HCT116 (cell line): ENCODE results near the gene THOC6. TPM values are rescaled to one million over a fixed set of nuclear protein-coding genes. Genes with fewer than 3 reads are reported as not detected.

Experiments used
- ATAC-seq: fragments of 200-7000 bp; cut with Tn5 transposase; 2 replicates; pipeline ENCODE4 v1.9.1; 2020; ENCODE audit warnings: mild to moderate bottlenecking, moderate library complexity
- BruUV-seq: library from RNA; stranded (reverse); fragments of 400-500 nt; replicated peaks from 2 replicates; lab custom pipeline; 2021; lab: Mats Ljungman, UMichigan
- CTCF ChIA-PET: fragments of 300-600 bp; sonication (Branson Sonifier 250); formaldehyde crosslinking; loops from one replicate; lab custom pipeline; 2021; ENCODE audit warnings: antibody characterized with exemption; lab: Charles Lee
- POLR2A ChIA-PET: fragments of 300-600, 350-600 bp; sonication (Branson Sonifier 250); formaldehyde crosslinking; loops from one replicate; lab custom pipeline; 2021; ENCODE audit warnings: antibody characterized with exemption; lab: Charles Lee
- RAD21 ChIA-PET, 2 experiments: fragments of 300-600 bp; sonication (Branson Sonifier 250); formaldehyde crosslinking; loops; one replicate each; lab custom pipeline; 2023; ENCODE audit warnings: low total read pairs in 2 of 2; ENCODE audit not compliant: uncharacterized antibody in 2 of 2, unreplicated experiment in 2 of 2, low non-redundant PET in 1 of 2; lab: Charles Lee
- DNase-seq: peaks from one replicate; pipeline ENCODE4 v3.0.0-alpha.2; 2010; ENCODE audit warnings: low read depth, low spot score
- H2AFZ ChIP-seq: fragments of 200-600 bp; shearing (Covaris generic), sonication (generic); 2 replicates; pipeline ENCODE4 v1.6.1; 2017; ENCODE audit warnings: low read depth, mixed run types, mixed read lengths, antibody characterized with exemption, low read length; ENCODE audit not compliant: poor library complexity, severe bottlenecking
- H3K27ac ChIP-seq: 2 replicates; pipeline ENCODE4 v1.5.1; 2012; ENCODE audit warnings: low read depth, low read length
- H3K27me3 ChIP-seq: fragments of 200-600 bp; sonication (generic); 2 replicates; pipeline ENCODE4 v1.6.1; 2016; ENCODE audit warnings: mixed run types, low read length, mixed read lengths; ENCODE audit not compliant: insufficient read depth
- H3K36me3 ChIP-seq, 2 experiments: fragments of 200-500 bp in 1 of 2; fragments of 200-600 bp in 1 of 2; sonication (Bioruptor generic) in 1 of 2; sonication (generic) in 1 of 2; 2 replicates each; pipeline versions ENCODE4 v1.5.1 to v1.6.1; 2014 to 2016; ENCODE audit warnings: low read length in 2 of 2, inconsistent platforms in 1 of 2, mixed read lengths in 1 of 2, mixed run types in 1 of 2; ENCODE audit not compliant: insufficient read depth in 2 of 2, control insufficient read depth in 1 of 2
- H3K4me1 ChIP-seq, 2 experiments: fragments of 200-600 bp in 1 of 2; sonication (generic) in 1 of 2; 2 replicates each; pipeline versions ENCODE4 v1.5.1 to v1.6.1; 2012 to 2017; ENCODE audit warnings: low read length in 2 of 2, inconsistent platforms in 1 of 2, mild to moderate bottlenecking in 1 of 2, mixed read lengths in 1 of 2, mixed run types in 1 of 2, moderate library complexity in 1 of 2; ENCODE audit not compliant: insufficient read depth in 2 of 2, control insufficient read depth in 1 of 2
- H3K4me2 ChIP-seq: fragments of 200-600 bp; sonication (generic); 2 replicates; pipeline ENCODE4 v1.6.1; 2017; ENCODE audit warnings: mixed run types, low read length, mixed read lengths
- H3K4me3 ChIP-seq, 2 experiments: fragments of 200-600 bp in 1 of 2; sonication (generic) in 1 of 2; replicated peaks in 1 of 2; 2 replicates each; pipeline ENCODE4 v1.5.1; 2011 to 2016; ENCODE audit warnings: low read length in 2 of 2, control low read depth in 1 of 2, low read depth in 1 of 2, mild to moderate bottlenecking in 1 of 2, mixed read lengths in 1 of 2, mixed run types in 1 of 2
- H3K79me2 ChIP-seq: fragments of 200-600 bp; sonication (generic); 2 replicates; pipeline ENCODE4 v1.6.1; 2017; ENCODE audit warnings: mild to moderate bottlenecking, mixed run types, low read length, moderate library complexity, mixed read lengths; ENCODE audit not compliant: insufficient read depth
- H3K9ac ChIP-seq: fragments of 200-600 bp; sonication (generic); 2 replicates; pipeline ENCODE4 v1.6.1; 2016; ENCODE audit warnings: low read length, mixed read lengths
- H3K9me2 ChIP-seq: fragments of 200-600 bp; sonication (generic), shearing (Covaris generic); 2 replicates; pipeline ENCODE4 v1.6.1; 2017; ENCODE audit warnings: mixed run types, mild to moderate bottlenecking, moderate library complexity; ENCODE audit not compliant: insufficient read depth
- H3K9me3 ChIP-seq, 2 experiments: fragments of 200-500 bp in 1 of 2; fragments of 200-600 bp in 1 of 2; sonication (Bioruptor generic) in 1 of 2; sonication (generic) in 1 of 2; 2 replicates each; pipeline ENCODE4 v1.6.1; 2014 to 2017; ENCODE audit warnings: low read length in 2 of 2, mixed read lengths in 2 of 2, inconsistent platforms in 1 of 2, low read depth in 1 of 2, mild to moderate bottlenecking in 1 of 2, mixed run types in 1 of 2, moderate library complexity in 1 of 2; ENCODE audit not compliant: control insufficient read depth in 1 of 2, insufficient read depth in 1 of 2
- H4K20me1 ChIP-seq: fragments of 200-600 bp; sonication (generic), shearing (Covaris generic); 2 replicates; pipeline ENCODE4 v1.6.1; 2017; ENCODE audit warnings: mixed run types, mild to moderate bottlenecking, moderate library complexity; ENCODE audit not compliant: insufficient read depth
- ATF3 ChIP-seq: IDR thresholded peaks from 2 replicates; pipeline ENCODE4 v1.6.1; 2012
- CBX3 ChIP-seq: IDR thresholded peaks from 2 replicates; pipeline ENCODE4 v1.6.1; 2012; ENCODE audit warnings: low read depth
- CEBPB ChIP-seq: IDR thresholded peaks from 2 replicates; pipeline ENCODE4 v1.6.1; 2012; ENCODE audit warnings: low read depth
- EGR1 ChIP-seq: IDR thresholded peaks from 2 replicates; pipeline ENCODE4 v1.6.1; 2012; ENCODE audit warnings: low read depth
- ELF1 ChIP-seq: IDR thresholded peaks from 2 replicates; pipeline ENCODE4 v1.6.1; 2012; ENCODE audit warnings: low read depth, borderline replicate concordance
- EZH2phosphoT487 ChIP-seq: fragments of 200-600 bp; IDR thresholded peaks from 2 replicates; pipeline ENCODE4 v1.6.1; 2018; ENCODE audit warnings: antibody characterized with exemption, borderline replicate concordance
- FOSL1 ChIP-seq: IDR thresholded peaks from 2 replicates; pipeline ENCODE4 v1.6.1; 2012; ENCODE audit warnings: low read depth
- POLR2A ChIP-seq: IDR thresholded peaks from 2 replicates; pipeline ENCODE4 v1.7.0; 2011; ENCODE audit warnings: borderline replicate concordance; ENCODE audit not compliant: insufficient read depth, insufficient read length; ENCODE audit errors: extremely low read depth
- POLR2AphosphoS5 ChIP-seq: IDR thresholded peaks from 2 replicates; pipeline ENCODE4 v1.6.1; 2011; ENCODE audit warnings: mild to moderate bottlenecking, low read depth, low read length, moderate library complexity
- RAD21 ChIP-seq: IDR thresholded peaks from 2 replicates; pipeline ENCODE4 v1.6.1; 2012; ENCODE audit warnings: low read depth, mild to moderate bottlenecking
- REST ChIP-seq: IDR thresholded peaks from 2 replicates; pipeline ENCODE4 v1.6.1; 2012; ENCODE audit warnings: low read depth
- SRF ChIP-seq: IDR thresholded peaks from 2 replicates; pipeline ENCODE4 v1.6.1; 2012; ENCODE audit warnings: low read depth
- TCF7L2 ChIP-seq: IDR thresholded peaks from 2 replicates; pipeline ENCODE4 v1.7.0; 2011; ENCODE audit warnings: borderline replicate concordance, inconsistent platforms; ENCODE audit not compliant: insufficient read depth, insufficient read length; ENCODE audit errors: extremely low read depth
- ZBTB33 ChIP-seq: IDR thresholded peaks from 2 replicates; pipeline ENCODE4 v1.6.1; 2011; ENCODE audit warnings: mild to moderate bottlenecking, low read length, moderate library complexity; ENCODE audit not compliant: insufficient replicate concordance; ENCODE audit errors: extremely low read depth
- ZFX ChIP-seq: fragments of 450-650 bp; IDR thresholded peaks from 2 replicates; pipeline ENCODE4 v1.6.1; 2017
- ZNF274 ChIP-seq: fragments of 200-500 bp; sonication (Bioruptor generic); IDR thresholded peaks from 2 replicates; pipeline ENCODE4 v1.6.1; 2014; ENCODE audit warnings: mild to moderate bottlenecking, low read depth, low read length, inconsistent platforms
- intact Hi-C: fragments of 100-400 bp; cut with micrococcal nuclease; formaldehyde crosslinking; loops from 2 replicates; pipeline ENCODE4 v1.10.0; 2022
- total RNA-seq: library from RNA; stranded (reverse); gene quantifications from one replicate; pipeline ENCODE4 v1.2.1, GENCODE V29; 2021; ENCODE audit not compliant: unreplicated experiment

The THOC6 gene
- total RNA-seq, 1 experiment from 2014 or later, result 62.9 TPM

- TF ChIP-seq RAD21 (no peak), FOSL1 (no peak), POLR2AphosphoS5 (no peak)
These were observed 15.2 kb upstream of the THOC6 start (continued) for GRCh38 chr16:3008690-3009037.

- no peaks in the 10 kb centered on the region for H3K36me3 ChIP-seq
- RAD21 ChIA-PET, result no interaction called here
- peak overlapping the region; percentile 84 for H3K4me2 ChIP-seq
- peak overlapping the region; percentile 64 for H3K9ac ChIP-seq
- intact Hi-C loops, result no loop called here
- H3K27me3 ChIP-seq, result no peaks in the 10 kb centered on the region
- DNase-seq (peak; percentile 66), ATAC-seq (peak; percentile 70)
- CTCF ChIA-PET, result interaction anchor here (1.0 to 2.1 kb wide), 5 partner anchors 10 to 22 kb away, joined by 3 to 12 read pairs (median 6); partner anchors contain the start of genes HCFC1R1, THOC6 and TNFRSF12A
- H3K9me2 ChIP-seq, result no peaks in the 10 kb centered on the region
- peak overlapping the region; percentile 16 to 46 for H3K4me3 ChIP-seq
- no peak overlapping the region for H2AFZ ChIP-seq
- no TSS peak for BruUV-seq
- no peaks in the 10 kb centered on the region for H3K9me3 ChIP-seq
- peak overlapping the region; percentile 76 for H3K27ac ChIP-seq
- TF ChIP-seq ZNF274, result no peak
- TF ChIP-seq ZFX, result no peak
- peak; percentile 26 for TF ChIP-seq TCF7L2
- TF ChIP-seq POLR2A, result no peak
- no peak for TF ChIP-seq CBX3
- TF ChIP-seq POLR2AphosphoS5, result peak; percentile 73
- TF ChIP-seq EZH2phosphoT487, result no peak
- no peak for TF ChIP-seq RAD21
- no peak for TF ChIP-seq CEBPB
- peak; percentile 66 for TF ChIP-seq ZBTB33
- TF ChIP-seq REST, result no peak
- no peak for TF ChIP-seq ELF1
- TF ChIP-seq SRF, result no peak
- no peak for TF ChIP-seq EGR1
- TF ChIP-seq ATF3, result no peak
- POLR2A ChIA-PET, result interaction anchor here (1.0 to 11.4 kb wide), 2 partner anchors 12 to 258 kb away, joined by 3 to 188 read pairs; partner anchors contain the start of genes CLDN6, HCFC1R1, THOC6 and TNFRSF12A
- H3K79me2 ChIP-seq, result no peaks in the 10 kb centered on the region
- no peaks in the 10 kb centered on the region for H4K20me1 ChIP-seq
- peaks cover 67 to 99% of the 10 kb centered on the region in 2 experiments for H3K4me1 ChIP-seq
These were observed 14.1 kb upstream of the THOC6 start for GRCh38 chr16:3009568-3010390.
